ENCODE results near the gene MEDAG. TPM values are rescaled to one million over a fixed set of nuclear protein-coding genes. Genes with fewer than 3 reads are reported as not detected.

The MEDAG gene
- total RNA-seq, 1 experiment from 2014 or later, result not detected

DNA sequence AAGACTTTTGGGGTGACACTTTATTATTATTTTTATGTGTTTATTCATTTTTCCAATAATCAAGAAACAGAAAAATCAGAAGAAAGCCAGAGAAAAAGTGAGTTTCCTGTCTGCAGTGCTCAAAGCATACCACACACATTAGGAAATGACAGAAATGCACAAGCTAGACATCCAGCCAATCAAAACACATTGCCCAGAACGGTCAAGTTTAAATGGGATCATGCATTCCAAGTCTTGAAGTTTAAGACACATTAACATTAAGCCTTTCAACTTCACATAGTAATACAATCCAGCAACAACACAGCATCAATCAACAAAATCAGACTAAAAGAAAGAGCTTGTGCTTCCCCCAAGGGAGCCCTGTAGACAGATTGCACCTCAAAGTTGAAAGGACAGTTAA is 28.7 kb upstream of the MEDAG start:
- Histone ChIP-seq H3K36me3 (ENCODE audit: low read depth) (no peaks in the 10 kb centered on the region), H3K9me3 (ENCODE audit: insufficient read depth, low read depth) (no peaks in the 10 kb centered on the region), H3K4me2 (no peak overlapping the region), H3K27ac (no peak overlapping the region), H4K20me1 (ENCODE audit: insufficient read depth) (no peaks in the 10 kb centered on the region), H3K79me2 (ENCODE audit: low read depth) (no peaks in the 10 kb centered on the region), H3K9me2 (ENCODE audit: insufficient read depth) (no peaks in the 10 kb centered on the region), H3F3A (ENCODE audit: insufficient read depth, low read depth) (no peaks in the 10 kb centered on the region), H3K4me1 (replicated peaks; ENCODE audit: insufficient read depth) (peaks cover 9% of the 10 kb centered on the region), H2AFZ (no peak overlapping the region), H3K27me3 (ENCODE audit: insufficient read depth, low read depth) (no peaks in the 10 kb centered on the region), H3K4me3 (no peak overlapping the region)
- BruUV-seq (replicated peaks), result no TSS peak
- POLR2A ChIA-PET (ENCODE audit: unreplicated experiment), result no interaction called here
- intact Hi-C loops (cut with micrococcal nuclease; ENCODE audit: unreplicated experiment), result no loop called here
- CTCF ChIA-PET, result no interaction called here
- DNase-seq, result no peak
- TF ChIP-seq, protein P1, sequence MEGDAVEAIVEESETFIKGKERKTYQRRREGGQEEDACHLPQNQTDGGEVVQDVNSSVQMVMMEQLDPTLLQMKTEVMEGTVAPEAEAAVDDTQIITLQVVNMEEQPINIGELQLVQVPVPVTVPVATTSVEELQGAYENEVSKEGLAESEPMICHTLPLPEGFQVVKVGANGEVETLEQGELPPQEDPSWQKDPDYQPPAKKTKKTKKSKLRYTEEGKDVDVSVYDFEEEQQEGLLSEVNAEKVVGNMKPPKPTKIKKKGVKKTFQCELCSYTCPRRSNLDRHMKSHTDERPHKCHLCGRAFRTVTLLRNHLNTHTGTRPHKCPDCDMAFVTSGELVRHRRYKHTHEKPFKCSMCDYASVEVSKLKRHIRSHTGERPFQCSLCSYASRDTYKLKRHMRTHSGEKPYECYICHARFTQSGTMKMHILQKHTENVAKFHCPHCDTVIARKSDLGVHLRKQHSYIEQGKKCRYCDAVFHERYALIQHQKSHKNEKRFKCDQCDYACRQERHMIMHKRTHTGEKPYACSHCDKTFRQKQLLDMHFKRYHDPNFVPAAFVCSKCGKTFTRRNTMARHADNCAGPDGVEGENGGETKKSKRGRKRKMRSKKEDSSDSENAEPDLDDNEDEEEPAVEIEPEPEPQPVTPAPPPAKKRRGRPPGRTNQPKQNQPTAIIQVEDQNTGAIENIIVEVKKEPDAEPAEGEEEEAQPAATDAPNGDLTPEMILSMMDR (conservative IDR thresholded peaks at IDR 0.05), result no peak
- no peak for TF ChIP-seq EZH2 (IDR thresholded peaks at IDR 0.05; ENCODE audit: low read depth)

DNA sequence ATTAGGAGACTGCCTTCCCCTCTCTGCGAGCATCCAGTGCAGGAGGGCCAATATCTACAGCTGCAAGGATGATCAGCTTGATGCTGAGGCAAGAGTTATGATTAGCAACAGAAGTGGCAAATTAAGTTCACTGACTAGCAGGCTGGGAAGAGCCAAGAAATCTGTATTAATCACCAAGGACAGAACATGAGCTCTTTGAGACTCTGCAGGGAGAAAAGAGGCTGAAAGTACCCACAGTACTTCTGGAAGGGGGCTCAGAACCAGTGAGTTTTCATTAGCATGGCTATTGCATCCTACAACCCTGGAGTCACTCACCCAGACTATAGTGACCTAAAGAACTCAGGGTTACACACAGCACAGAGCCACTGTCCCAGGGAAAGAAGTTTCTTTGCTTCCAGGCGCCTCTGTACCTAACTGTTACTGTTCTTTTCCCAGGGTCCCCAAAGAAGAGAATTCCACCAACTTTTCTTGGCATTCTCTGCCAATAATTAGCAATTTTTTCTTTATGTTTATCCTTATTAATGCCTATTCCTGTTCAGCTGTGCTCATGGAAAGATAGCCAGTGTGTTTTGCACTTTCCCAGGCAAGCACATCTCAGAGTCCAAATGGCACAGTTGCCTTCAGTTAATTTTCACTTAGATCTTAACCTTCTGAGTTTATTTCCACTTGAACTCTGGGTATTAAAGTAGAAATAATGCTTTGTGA is 25.8 kb upstream of the MEDAG start:
- Histone ChIP-seq H3K79me2 (ENCODE audit: low read depth) (no peaks in the 10 kb centered on the region), H3K27me3 (ENCODE audit: insufficient read depth, low read depth) (no peaks in the 10 kb centered on the region), H3K9me3 (ENCODE audit: insufficient read depth, low read depth) (no peaks in the 10 kb centered on the region), H3K36me3 (ENCODE audit: low read depth) (no peaks in the 10 kb centered on the region), H3K4me1 (replicated peaks; ENCODE audit: insufficient read depth) (peaks cover 9% of the 10 kb centered on the region), H2AFZ (no peak overlapping the region), H3F3A (ENCODE audit: insufficient read depth, low read depth) (no peaks in the 10 kb centered on the region), H3K9me2 (ENCODE audit: insufficient read depth) (no peaks in the 10 kb centered on the region), H4K20me1 (ENCODE audit: insufficient read depth) (no peaks in the 10 kb centered on the region), H3K27ac (no peak overlapping the region), H3K4me2 (no peak overlapping the region), H3K4me3 (no peak overlapping the region)
- ChIA-PET POLR2A (ENCODE audit: unreplicated experiment) (no interaction called here), CTCF (interaction anchor here (1.4 kb wide), 1 partner anchor 15 kb away, joined by 3 read pairs; no protein-coding TSS in a partner anchor)
- BruUV-seq (replicated peaks), result no TSS peak
- TF ChIP-seq EZH2 (IDR thresholded peaks at IDR 0.05; ENCODE audit: low read depth), result no peak
- TF ChIP-seq, protein P1 (conservative IDR thresholded peaks at IDR 0.05), result no peak
- DNase-seq, result no peak
- intact Hi-C loops (cut with micrococcal nuclease; ENCODE audit: unreplicated experiment), result no loop called here

DNA sequence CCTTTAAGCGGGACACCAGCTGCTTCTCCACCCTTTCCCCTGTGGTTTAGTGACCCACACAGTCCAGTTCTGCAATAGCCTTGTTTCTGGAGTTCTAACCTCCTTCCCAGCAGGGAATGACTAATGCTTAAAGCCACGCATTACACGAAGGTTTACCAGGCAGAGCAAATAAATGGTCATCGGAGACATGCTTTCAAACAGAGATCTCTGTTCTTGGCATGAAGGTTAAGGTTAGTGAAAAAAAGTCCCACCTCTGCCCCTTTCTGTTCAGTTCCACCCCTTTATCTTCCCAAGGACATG is 25.3 kb upstream of the MEDAG start:
- Histone ChIP-seq H3K4me1 (replicated peaks; ENCODE audit: insufficient read depth) (peaks cover 9% of the 10 kb centered on the region), H3K27me3 (ENCODE audit: insufficient read depth, low read depth) (no peaks in the 10 kb centered on the region), H3K36me3 (ENCODE audit: low read depth) (no peaks in the 10 kb centered on the region), H4K20me1 (ENCODE audit: insufficient read depth) (no peaks in the 10 kb centered on the region), H3K9me2 (ENCODE audit: insufficient read depth) (no peaks in the 10 kb centered on the region), H3K4me2 (no peak overlapping the region), H3F3A (ENCODE audit: insufficient read depth, low read depth) (no peaks in the 10 kb centered on the region), H3K4me3 (no peak overlapping the region), H2AFZ (no peak overlapping the region), H3K79me2 (ENCODE audit: low read depth) (no peaks in the 10 kb centered on the region), H3K27ac (no peak overlapping the region), H3K9me3 (ENCODE audit: insufficient read depth, low read depth) (no peaks in the 10 kb centered on the region)
- intact Hi-C loops (cut with micrococcal nuclease; ENCODE audit: unreplicated experiment), result no loop called here
- POLR2A ChIA-PET (ENCODE audit: unreplicated experiment), result no interaction called here
- CTCF ChIA-PET, result no interaction called here
- no peak for DNase-seq
- no TSS peak for BruUV-seq (replicated peaks)
- TF ChIP-seq EZH2 (IDR thresholded peaks at IDR 0.05; ENCODE audit: low read depth), result no peak
- TF ChIP-seq, protein P1 (conservative IDR thresholded peaks at IDR 0.05), result no peak

All from PC-9 (cell line).